CD4-positive, alpha-beta T cell treated with Interferon alpha-2 for 1 hour (primary cell): Measurements from ENCODE around the gene ARVCF.

Source experiments
- DNase-seq, 2 donors: peaks; one replicate each; pipeline ENCODE4 v3.0.0-alpha.2; 2020 to 2022

Gene ARVCF

DNA sequence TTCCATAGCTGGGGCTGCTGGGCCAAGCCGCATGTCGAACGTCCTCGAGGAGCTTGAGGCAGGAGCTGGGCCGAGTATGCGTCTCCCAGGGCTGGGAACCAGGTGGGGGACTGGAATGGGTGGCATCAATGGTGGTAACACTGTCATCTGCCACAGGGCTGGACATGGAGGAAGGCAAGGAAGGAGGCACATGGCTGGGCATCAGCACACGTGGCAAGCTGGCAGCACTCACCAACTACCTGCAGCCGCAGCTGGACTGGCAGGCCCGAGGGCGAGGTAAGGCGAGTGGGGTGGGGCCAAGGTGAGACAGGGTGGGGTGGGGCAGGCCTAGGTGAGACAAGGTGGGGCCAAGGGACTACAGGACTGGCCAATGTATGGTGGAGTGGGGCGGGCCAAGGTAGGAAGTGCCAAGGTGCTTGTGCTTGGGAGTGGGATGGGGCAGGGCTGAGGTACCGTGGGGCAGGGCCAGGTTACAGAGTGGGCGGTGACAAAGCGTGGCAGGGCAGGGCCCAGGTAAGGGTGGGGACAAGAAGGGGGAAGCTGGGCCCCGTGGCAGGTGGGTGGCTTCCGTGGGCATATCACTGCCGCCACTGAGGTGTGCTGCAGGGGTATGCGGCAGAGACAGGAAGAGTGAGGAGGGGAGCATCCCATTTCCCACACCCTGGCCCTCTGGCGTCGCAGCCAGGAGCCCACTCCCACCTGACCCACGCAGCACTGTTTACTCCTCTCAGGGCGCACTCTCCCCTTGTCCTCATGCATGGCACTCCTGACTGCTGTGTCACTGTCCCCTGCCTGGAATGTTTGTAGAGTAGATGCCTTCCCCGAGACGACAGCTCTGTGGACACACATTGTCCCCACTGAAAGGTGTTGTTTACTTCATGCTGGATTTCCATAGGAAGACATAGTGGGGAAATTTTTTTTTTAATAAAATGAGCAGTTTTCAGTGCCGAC, 36.0 kb upstream of the ARVCF start:
- DNase-seq = no peak

DNA sequence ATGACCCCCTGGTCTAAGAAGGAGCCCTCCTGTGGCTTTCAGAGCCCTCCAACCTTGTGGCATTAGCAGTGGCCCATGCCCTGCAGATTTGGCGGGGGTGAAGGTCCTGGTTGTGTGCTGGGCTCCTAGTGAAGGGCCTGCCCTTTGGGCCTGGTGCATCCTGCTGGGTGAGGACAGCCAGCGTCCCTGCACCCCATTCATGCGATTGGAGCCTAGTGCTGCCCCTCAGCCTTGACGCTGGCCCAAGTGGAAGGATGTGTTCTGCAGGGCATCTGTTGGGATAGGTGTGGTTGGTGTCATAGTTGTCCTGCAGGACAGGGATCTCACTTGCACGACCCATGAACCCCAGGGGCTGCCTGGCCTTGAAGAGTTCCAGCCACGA, 35.3 kb upstream of the ARVCF start:
- no peak for DNase-seq

DNA sequence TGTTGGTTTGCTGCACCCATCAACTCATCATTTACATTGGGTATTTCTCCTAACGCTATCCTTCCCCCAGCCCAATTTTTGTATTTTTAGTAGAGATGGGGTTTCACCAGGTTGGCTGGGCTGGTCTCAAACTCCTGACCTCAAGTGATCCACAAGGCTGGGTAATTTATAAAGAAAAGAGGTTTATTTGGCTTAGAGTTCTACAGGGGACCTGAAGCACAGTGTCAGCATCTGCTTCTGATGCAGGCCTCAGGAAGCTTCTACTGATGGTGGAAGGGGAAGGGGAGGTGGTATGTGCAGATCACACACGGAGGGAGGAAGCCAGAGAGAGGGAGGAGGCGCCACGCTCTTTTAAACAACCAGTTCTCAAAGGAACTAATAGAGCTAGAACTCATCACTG, 30.1 kb upstream of the ARVCF start:
- no peak for DNase-seq

DNA sequence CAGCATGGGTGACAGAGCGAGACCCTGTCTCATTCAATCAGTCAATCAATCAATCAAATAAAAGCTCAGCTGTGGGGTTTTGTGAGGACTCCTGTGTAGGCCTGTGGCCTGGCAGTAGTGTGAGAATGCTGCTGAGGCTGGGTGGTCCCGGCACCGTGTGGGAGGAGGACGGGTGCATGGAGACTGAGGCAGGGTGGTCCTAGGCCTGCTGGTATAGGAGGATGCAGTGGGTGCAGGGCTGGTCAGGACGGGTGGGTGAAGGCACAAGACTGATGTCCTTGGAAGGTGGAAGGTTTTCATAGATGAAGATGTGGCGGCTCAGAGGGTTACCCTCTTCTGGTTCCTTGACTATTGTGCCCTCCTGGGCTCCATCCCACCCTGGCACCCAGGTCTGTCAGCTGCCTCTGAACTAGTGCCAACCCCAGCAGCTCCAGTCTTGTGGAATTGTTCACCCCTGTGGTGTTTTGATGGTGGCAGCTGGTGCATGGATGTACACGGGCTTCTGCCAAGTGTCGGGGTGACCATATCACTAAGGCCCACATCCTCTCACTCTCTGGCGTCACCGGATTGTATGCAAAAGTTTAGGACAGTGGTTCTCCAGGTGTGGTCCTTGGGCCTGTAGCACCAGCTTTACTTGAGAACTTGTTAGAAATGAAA, 28.0 kb upstream of the ARVCF start:
- DNase-seq = no peak

DNA sequence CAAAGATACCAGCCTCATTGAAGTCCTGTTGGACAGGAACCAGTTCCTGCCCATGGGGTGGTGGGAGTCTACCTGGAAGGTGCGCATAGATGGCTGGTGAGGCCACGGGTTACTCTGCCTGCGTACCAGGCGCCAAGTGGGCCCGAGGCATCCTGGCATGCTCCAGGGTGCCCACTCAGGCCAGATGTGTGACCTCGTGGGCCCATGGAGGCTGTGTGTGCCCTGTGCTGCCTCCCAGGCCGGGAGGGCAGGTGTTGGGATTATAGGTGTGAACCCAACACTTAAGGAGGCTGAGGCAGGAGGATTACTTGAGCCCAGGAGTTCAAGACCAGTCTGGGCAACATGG, 27.3 kb upstream of the ARVCF start:
- DNase-seq = no peak

DNA sequence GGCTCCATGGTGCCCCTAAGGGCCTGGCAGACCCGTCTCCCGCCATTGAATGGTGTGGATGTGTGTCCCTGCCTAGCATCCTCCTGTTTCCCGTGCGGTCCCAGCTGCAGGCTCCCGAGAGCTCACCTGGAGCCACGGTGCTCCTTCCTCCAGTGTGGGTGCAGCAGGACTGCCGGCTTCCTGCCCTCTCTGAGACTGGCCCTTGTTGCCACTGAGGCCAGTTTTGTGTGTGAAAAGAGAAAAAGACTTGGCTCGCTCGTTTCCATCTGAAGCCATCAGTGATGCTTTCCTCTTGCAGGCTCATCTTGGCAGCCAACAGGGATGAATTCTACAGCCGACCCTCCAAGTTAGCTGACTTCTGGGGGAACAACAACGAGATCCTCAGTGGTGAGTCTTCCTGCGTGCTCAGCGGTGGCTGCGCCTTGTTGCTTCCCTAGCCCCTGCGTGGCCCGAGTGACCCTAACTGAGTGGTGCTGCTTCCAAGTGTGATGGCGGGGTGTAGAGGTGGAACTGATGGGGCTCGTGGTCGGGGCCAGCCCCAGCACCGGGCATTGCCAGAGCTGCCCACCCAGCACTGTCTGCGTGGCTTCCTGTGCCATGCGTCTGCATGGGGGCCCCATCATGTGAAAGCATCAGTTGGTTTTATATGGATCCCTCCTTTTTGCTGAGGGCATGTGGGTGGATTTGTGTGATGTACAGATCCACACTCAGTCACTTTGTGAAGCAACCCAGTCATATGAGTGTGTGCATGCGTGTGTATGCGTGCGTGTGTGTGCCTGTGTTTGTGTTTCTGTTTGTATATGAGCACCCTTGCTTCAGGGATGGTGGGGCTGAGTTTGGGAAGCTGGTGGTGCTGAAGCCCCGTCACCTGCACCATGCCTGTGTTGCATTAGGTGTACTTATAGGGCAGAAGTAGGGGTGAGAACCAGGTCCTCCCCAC, 26.7 kb upstream of the ARVCF start:
- no peak for DNase-seq

DNA sequence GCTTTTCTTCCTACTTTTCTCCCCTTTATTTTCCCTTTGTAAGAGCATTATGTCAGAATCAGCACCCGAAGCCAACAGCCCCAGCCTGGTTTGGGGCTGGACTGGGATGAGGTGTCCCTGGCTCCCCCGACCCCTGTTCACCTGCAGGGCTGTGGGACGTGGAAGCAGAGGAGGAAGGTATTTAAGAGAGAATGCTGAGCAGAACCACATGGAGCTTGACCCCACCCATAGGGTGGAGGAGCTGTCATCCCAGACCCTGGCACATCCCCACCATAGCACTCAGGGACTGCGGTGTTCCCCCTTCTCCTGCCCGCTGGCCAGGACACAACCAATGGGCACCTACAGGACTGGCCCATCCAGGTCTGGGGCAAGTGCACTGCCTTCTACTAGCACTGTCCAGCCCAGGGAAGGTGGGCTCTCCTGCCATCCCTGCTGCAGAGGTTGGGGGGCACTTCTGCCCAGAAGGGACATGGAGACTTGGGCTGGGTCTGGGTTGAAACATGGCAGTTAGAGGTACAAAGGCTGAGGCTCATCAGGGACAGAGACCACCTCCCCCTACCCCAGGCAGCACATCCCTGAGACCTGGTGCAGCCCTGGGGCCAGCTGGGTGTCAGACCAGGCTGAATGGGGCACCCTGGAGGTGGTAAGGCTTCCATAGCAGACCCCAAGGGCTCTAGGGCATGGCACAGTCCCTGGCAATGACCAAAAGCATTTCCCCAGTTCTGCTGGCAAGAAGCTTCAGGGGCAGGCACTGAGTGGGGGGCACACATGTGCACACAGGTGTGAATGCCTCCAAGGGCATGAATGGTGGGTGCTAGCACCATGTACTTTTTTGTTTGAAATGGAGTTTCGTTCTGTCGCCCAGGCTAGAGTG, 23.9 kb upstream of the ARVCF start:
- DNase-seq = no peak

DNA sequence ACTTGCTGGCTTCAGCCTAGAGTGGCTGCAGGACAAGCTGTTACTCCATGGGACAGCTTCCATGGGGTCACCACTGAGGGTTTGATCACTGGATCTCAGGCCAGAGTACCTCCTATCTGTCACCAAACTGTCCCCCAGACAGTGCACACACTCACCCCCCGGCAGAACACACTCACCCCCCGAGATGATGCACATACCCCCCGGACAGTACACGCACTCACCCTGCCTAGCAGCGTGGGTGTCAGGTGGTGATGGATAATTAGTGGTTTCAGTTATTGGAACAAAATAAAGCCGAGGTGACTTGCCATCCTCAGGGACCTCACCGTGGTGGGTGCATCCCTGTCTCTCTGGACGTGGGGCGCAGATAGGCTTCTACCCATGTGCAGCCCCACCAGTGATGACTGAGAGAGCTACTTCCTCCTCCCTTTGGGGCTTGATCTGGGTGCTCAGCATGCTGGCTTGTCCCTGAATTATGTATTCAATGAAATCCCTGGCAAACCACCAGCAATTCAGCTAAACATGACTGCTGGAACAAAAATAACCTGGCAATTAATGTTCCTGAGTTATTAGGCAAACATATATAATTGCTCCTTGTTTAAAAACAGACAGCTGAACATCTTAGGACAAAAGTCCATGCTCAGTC, 23.2 kb upstream of the ARVCF start:
- DNase-seq = no peak

DNA sequence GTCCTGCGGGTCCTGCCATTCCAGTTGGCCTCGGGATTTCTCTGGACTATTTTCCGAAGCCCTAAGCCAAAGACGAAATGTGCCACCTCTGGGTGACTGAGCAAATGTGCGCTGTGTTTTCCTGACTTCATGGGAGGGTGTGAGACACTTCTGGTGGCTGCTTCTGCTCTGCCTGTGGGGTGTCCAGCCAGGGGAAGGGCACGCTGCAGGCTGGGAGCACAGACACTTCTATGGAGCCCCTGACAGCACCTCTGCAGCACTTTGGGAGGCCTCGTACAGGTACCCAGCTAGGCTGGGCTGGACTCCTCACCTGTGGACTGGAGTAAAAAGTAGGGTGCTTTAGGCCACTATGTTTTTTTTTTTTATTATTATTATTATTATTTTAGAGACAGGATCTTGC, 22.0 kb upstream of the ARVCF start:
- no peak for DNase-seq

DNA sequence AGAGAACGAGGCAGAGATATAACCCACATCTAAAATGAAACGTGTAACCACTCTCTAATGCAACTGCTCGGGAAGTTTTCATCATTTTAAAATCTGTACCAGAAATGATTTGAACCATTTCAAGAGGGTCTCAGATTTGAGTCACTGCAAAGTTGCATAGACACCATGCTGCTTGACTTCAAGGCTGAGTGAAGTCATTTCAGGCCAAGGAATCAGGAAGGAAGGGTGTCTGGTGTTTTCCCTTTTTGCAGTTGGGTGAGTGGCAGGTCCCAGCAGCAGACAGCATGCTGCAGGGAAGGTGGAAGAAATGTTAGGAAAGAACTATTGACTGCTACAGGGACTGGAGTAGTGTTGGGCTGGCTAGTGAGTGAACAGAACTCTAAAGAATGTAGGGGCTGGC, 20.8 kb upstream of the ARVCF start:
- DNase-seq = no peak

DNA sequence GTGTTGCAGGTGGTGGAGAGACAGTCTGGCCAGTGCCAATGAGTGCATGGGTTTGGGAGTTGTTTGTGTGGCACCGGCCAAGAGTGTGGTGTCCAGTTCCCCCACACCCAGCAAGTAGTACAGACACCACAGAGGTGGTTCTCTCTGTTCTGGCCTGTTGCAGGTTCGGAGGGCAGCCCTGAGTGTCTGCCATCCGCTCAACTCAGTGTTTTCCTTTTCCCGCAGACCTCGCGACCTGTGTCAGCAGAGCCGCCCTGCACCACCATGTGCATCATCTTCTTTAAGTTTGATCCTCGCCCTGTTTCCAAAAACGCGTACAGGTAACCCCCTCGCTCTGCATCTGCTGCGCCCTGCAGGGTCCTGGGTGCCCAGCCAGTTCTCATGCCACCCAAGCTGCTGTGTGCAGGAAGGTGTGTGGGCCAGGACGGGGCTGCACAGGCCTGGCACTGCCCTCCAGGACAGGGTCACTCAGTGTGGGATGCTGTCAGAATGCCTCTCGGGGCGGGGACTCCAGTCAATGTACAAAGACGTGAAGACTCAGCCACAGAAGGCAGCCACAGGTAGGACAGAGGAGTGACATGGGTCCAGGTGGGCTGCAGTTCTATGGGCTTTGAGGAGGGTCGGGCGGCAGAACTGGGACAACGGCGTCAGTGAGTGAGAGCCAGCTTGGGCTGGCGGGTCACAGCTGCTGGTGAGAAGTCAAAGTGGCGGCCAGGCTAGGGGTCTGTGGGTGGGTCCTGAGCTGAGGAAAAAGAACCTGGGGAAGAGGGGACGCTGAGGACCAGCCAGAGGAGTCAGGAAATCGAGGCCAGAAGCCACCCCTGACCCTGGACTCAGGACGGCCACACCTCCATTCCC, 20.1 kb upstream of the ARVCF start:
- no peak for DNase-seq

DNA sequence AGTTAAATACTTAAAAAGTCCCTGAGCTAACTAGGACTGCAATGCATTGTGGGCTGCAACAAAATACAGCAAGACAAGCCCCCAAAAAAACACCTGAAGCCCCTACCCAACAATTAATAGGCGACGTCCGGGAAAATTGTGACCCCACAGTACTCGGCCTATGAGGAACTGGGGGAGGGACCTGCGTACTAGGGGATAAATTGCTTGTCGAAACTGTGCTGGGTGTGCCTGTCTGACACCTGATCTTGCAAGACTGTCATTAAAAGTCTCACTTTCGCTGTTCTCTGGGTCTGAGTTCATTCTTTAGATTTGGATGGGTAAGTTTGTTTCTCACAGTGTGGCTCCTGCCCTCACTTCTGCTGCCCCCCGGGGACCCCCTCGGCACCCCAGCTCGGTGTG, 19.5 kb upstream of the ARVCF start:
- DNase-seq = no peak

DNA sequence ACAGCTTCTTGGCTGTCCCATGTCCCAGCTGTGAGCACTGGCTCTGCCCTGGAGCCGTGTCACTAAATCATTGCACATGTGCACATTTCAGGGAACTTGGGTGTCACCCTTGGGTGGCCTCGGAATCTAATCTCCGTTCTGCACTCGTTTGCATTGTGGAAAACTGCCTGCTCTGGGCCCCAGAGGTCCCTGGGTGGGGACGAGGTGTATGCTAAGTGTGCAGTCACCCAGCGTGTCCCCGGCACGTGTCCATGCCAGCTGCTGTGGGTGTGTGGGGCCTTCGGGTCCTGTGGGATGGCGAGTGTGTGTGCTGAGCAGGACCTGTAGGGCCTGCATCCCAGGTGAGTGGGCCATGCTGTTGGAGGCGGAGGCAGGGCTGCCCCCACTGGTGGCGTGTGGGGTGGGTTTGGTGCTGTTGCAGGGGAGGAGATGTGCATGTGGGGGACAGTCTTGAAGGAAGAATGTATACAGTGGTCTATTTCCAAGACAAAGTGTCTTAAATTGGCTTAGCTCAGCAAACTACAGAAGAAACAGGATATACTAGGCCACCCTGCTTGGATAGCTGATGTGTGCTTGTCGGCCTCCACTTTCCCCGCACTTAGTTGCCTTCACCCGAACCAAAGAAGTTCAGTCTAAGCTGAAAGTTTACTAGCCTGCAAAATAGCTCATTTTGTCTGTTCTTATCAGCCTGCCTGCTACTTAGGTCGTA, 18.9 kb upstream of the ARVCF start:
- no peak for DNase-seq

DNA sequence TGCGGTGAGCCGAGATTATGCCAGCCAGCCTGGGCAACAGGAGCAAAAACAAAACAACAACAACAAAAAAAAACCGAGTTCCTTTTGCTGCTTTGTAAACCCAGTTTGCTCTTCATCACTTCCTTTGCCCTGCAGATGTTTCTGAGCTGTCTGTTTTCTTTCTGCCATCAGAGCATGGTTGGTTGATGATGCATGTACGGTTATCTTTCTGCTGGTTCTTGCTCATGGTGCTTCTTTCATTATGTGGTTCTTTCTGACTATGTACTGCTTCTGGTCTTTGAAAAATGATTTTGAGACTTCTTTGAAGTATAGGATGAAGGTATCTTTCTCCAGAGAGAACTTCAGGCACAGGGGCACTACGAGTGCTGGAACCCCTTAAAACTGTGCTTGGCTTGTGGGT, 17.5 kb upstream of the ARVCF start:
- DNase-seq = no peak

DNA sequence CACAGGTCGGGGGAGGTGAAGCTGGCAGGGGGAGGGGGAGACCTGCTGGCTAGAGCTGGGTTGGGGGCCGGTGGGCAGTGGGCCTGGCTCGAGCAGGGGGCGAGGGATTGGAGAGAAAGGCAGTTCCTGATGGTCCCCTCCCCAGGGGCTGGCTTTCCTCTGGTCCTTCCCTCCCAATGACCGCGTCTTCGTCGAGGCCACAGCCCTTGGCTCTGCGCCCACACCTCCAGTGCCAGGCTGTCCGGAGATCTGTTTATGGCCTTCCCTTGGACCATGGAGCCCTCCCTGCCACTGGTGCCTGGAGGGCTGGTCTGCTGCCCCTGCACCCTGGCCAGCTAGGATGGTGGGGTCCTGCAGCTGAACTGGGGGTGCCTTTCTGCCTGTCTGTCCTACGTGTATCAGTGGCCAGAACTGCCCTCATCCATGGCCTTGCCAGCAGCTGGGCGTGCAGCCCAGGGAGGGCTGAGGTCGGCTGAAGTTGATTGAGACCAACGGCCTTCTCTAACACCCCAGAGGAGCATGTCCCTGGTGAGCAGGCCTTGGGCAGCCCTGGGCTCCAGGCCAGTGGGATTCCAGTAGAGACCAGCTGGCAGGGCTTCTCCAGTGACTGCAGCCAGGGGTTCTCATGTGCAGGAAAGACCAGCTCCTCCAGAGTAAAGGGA, 16.6 kb upstream of the ARVCF start:
- no peak for DNase-seq

DNA sequence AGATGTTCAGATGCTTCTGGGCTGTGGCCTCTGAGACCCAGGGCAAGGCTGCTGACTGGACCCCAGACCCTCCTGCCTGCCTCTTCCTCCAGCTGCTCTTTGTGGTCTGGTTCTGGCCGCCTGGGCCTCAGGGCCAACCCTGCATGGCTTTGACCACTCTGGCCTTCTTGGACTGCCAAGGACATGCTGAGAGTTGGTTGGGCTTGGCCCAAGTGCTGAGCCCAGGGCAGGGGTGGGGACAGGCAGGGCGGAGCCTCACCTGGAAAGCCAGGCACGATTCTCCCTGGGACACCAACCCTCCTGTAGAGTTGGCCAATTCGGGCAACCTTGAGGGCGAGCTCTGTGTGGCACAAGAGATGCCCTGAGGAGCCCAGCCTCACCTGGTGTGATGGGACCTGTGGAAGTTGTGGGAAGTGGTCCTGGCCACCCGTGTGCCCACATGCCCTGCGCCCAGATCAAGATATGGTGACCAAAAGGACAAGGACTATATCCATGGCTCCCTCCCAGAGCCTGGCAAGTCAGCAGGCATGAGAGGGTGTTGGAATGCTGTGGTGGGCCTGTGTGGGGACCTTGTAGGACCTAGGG, 15.9 kb upstream of the ARVCF start:
- DNase-seq = no peak

DNA sequence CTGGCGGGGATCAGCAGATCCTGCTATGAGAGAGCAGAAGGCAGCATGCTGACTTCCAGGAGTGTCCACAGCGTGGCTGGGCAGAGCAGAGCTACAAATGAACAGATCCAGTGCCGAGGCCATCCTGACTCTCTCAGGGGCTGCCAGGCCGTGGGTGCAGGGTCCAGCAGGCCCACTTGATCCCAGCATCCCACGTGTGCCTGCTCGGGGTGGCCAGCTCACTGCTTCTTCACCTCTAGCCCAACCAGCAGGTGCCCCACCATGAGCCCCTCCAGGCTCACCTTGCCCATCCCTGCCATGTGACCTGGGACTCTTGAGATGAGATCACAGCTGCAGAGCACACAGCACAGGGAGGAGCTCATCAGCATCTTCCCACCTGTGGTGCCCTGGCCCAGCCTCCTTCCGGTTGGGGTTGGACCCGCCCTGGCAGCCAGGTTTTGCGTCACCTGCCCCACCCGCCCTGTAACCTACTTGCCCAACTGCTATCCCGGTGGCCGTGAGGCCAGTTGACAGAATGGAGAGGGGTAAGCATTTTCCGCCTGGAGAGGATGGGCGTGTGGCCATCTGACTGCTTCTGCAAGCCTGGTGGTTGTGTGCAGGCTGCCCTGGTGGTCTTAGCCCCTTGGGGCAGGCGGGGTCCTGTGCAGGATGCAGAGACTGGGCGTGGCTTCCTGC, 15.2 kb upstream of the ARVCF start:
- peak; percentile 26 to 66 for DNase-seq

DNA sequence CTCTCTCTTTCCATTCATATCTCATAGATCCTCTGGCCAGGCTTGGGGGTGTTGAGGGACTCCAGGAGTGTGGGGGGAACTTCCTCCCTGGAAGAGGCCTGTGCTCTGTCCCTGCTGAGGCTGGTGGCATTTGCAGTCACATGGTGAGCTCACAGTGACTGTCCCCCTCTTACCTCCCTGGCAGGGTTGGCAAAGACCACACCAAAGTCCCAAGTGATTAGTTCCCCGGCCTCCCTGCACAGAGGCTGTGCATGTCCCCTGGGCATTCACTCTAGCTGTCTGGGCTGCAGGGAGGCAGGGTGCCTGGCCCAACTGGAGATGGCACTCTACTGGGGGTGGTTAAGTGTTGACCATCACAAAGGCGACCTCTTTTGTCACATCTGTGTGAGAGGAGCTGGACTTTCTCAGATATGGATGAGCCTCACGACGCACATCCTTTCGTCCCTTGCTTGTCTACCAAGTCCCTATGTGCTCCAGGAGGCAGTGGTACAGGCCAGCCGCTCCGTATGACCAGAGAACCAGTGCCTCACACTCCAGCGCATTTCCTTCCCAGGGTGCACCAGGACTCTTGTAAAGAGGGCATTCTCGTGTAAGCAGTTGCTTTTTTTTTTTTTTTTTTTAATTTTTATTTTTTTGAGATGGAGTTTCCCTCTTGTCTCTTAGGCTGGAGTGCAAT, 13.1 kb upstream of the ARVCF start:
- DNase-seq = no peak
